ENCODE results near the gene MOV10. TPM values are rescaled to one million over a fixed set of nuclear protein-coding genes. Genes with fewer than 3 reads are reported as not detected.
A peak's percentile ranks its signal among the peaks of the same experiment; 100 is the strongest.

MOV10 gene
- total and polyA plus RNA-seq, 9 of the 15 experiments (the other 6 are each of a cell fraction or from before 2014, with no cell fraction given): 16.7 to 105 (median 49.5) TPM

GRCh38 chr1:112675728-112676381, 1.4 kb downstream of the MOV10 start (continued):
- TF ChIP-seq ZNF518B (CRISPR knock-in tag; IDR thresholded peaks at IDR 0.05) (no peak), ZNF12 (CRISPR knock-in tag; IDR thresholded peaks at IDR 0.05) (peak; percentile 98), MAZ (CRISPR knock-in tag; conservative IDR thresholded peaks at IDR 0.05 in 1 of 2, IDR thresholded peaks at IDR 0.05 in 1 of 2) (no peak), BRD4 (IDR thresholded peaks at IDR 0.05) (0 out of 2 replicates have a peak, but pooled peaks have one; percentile 3), TSC22D4 (tag; IDR thresholded peaks at IDR 0.05) (no peak), ARID3B (CRISPR knock-in tag; IDR thresholded peaks at IDR 0.05; ENCODE audit: borderline replicate concordance) (no peak), ZNF282 (CRISPR knock-in tag; IDR thresholded peaks at IDR 0.05) (no peak), SRSF7 (optimal IDR thresholded peaks at IDR 0.05; ENCODE audit: low read depth, low read length) (no peak), BRF1 (IDR thresholded peaks at IDR 0.05; ENCODE audit: borderline replicate concordance, extremely low read depth, insufficient read length) (no peak), ZBTB43 (CRISPR knock-in tag; IDR thresholded peaks at IDR 0.05) (no peak), MYNN (IDR thresholded peaks at IDR 0.05) (peak; percentile 99), MYNN (CRISPR knock-in tag; IDR thresholded peaks at IDR 0.05) (peak; percentile 86), SREBF1 (IDR thresholded peaks at IDR 0.05; ENCODE audit: borderline replicate concordance, low read depth, low read length) (no peak)
